GM12801 (cell line): ENCODE data around the gene CTNNA2.

ENCODE experiments used
- TF ChIP-seq, protein P1 (sequence below): IDR thresholded peaks from one replicate; pipeline ENCODE4 v1.5.1; 2011; ENCODE audit warnings: control low read depth; ENCODE audit not compliant: insufficient read length; ENCODE audit errors: extremely low read depth

The CTNNA2 gene

GRCh38 chr2:79960519-79960918, 447.7 kb downstream of the CTNNA2 start:
- TF ChIP-seq, protein P1, sequence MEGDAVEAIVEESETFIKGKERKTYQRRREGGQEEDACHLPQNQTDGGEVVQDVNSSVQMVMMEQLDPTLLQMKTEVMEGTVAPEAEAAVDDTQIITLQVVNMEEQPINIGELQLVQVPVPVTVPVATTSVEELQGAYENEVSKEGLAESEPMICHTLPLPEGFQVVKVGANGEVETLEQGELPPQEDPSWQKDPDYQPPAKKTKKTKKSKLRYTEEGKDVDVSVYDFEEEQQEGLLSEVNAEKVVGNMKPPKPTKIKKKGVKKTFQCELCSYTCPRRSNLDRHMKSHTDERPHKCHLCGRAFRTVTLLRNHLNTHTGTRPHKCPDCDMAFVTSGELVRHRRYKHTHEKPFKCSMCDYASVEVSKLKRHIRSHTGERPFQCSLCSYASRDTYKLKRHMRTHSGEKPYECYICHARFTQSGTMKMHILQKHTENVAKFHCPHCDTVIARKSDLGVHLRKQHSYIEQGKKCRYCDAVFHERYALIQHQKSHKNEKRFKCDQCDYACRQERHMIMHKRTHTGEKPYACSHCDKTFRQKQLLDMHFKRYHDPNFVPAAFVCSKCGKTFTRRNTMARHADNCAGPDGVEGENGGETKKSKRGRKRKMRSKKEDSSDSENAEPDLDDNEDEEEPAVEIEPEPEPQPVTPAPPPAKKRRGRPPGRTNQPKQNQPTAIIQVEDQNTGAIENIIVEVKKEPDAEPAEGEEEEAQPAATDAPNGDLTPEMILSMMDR: no peak

DNA sequence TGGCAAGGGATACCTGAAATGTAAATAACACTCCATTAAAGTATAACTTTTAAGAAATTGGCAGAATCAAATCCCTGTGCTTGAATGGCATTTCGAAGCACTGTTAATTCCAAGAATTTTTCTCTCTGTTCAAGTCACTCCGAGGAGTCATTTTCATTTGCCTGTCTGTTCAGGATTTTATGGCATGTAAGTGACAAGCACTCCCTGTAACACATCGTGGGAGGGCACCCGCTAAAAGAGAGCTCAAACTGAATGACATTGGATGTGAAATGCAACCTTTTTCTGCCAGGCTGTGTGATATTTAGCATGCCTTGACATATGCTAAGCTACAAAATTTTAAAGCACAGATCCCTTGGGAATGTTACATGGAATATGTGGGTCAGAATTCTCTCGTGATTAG, 452.1 kb downstream of the CTNNA2 start:
- TF ChIP-seq, protein P1: no peak

DNA sequence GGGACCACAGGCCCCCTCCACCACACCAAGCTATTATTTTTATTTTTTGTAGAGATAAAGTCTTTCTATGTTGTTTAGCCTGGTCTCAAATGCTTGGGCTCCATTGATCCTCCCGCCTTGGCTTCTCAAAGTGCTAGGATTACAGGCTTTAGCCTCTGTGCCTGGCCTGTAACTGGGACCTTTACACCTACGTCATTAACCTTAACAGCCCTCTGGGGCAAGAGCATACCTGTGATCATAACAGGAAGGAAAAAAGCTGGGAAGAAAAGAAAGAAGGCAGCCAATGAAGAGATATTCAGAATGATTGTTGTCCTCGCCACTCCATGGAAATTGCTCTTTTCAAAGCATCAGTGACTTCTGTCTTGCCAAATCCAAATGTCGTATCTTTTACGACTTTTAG, 453.5 kb downstream of the CTNNA2 start:
- TF ChIP-seq, protein P1: no peak

DNA sequence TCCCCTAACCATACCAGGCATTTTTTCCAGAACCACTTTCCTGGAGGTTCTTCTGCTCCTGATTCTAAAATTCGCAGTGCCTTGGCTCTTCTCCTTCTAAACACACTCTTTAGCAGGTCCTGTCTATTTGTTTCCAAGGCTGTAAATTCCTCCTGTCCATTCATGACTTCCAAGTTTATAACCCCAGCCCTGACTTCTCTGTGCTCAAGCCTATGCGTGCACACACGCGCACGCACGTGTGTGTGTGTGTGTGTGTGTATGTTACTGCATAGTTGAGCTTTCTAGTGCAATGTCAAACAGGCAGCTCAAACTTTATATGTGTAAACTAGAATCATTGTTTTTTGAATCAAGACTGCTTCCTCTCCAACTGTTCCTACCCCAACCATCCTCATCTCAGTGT, 454.0 kb downstream of the CTNNA2 start:
- TF ChIP-seq, protein P1: no peak

GRCh38 chr2:79971807-79972206, 459.0 kb downstream of the CTNNA2 start:
- TF ChIP-seq, protein P1: no peak

- TF ChIP-seq, protein P1: no peak
These were observed 459.8 kb downstream of the CTNNA2 start for GRCh38 chr2:79972661-79973060.

DNA sequence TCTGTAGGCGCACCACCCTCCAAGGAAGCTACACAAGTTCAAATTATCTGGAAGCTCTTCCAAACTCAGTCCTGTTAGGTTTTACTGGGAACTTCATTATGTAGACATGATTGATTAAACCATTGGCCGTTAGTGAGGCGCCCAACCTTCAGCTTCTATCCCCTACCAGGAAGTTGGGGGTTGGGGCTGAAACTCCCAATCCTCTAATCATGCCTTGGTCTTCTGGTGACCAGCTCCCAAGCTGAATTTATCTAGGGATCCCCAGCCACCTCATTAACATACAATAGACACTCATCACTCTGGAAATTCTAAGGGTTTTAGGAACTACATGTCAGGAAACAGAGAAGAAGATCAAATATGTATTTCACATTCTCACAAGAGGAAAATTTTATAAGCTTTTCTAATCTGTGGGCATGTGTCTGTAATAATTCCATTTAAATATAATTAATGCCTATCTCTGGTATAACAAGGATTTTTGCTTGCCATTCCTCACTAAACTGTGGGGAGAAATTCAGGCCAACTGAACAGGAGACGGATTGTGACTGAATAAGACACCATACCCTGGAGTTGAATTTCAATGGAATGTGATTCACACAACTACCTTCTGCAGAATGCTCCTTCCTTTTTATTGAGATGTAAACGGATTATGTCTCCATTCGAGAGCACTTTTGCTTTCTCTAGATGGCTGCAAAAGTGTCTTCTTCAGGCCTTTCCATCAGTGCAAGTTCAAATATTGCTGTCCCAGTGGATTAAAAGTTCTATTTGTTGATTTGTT, 463.1 kb downstream of the CTNNA2 start:
- TF ChIP-seq, protein P1: no peak
